Caco-2 (cell line): ENCODE data around the gene HID1. TPM values are rescaled to one million over a fixed set of nuclear protein-coding genes. Genes with fewer than 3 reads are reported as not detected.

ENCODE experiments used
- BruUV-seq: library from RNA; stranded (reverse); fragments of 400-500 nt; replicated peaks from 2 replicates; lab custom pipeline; 2021; lab: Mats Ljungman, UMichigan
- CTCF ChIA-PET: fragments of 300-600 bp; sonication (Branson Sonifier 250); formaldehyde crosslinking; loops from one replicate; lab custom pipeline; 2022; ENCODE audit warnings: antibody characterized with exemption; lab: Charles Lee
- POLR2A ChIA-PET: fragments of 300-600 bp; sonication (Branson Sonifier 250); formaldehyde crosslinking; loops from one replicate; lab custom pipeline; 2022; ENCODE audit warnings: antibody characterized with exemption; lab: Charles Lee
- DNase-seq, 2 experiments: peaks; one replicate each; pipeline versions ENCODE4 v3.0.0 to v3.0.0-alpha.2; 2020 to 2022
- H3K27me3 ChIP-seq: replicated peaks from 2 replicates; pipeline ENCODE4 v1.6.0; 2011; ENCODE audit warnings: low read length; ENCODE audit not compliant: control insufficient read depth, insufficient read depth
- H3K36me3 ChIP-seq: 2 replicates; pipeline ENCODE4 v1.5.1; 2011; ENCODE audit warnings: low read length; ENCODE audit not compliant: control insufficient read depth, insufficient read depth
- H3K4me1 ChIP-seq: fragments of 250-450 bp; sonication (Bioruptor Pico); 2 replicates; pipeline ENCODE4 v1.5.1; 2020; ENCODE audit warnings: mild to moderate bottlenecking
- H3K4me3 ChIP-seq: 2 replicates; pipeline ENCODE4 v1.5.1; 2011; ENCODE audit warnings: low read depth, mild to moderate bottlenecking, control low read depth, low read length
- H3K9me3 ChIP-seq: fragments of 250-450 bp; sonication (Bioruptor Pico); 2 replicates; pipeline ENCODE4 v1.5.1; 2020; ENCODE audit warnings: mild to moderate bottlenecking, moderate library complexity
- H3K27ac Mint-ChIP-seq: one replicate; pipeline ENCODE4 v1.8.0; 2022; ENCODE audit warnings: mixed read lengths; ENCODE audit not compliant: unreplicated experiment
- H3K27me3 Mint-ChIP-seq: one replicate; pipeline ENCODE4 v1.8.0; 2022; ENCODE audit warnings: mixed read lengths; ENCODE audit not compliant: insufficient read depth, unreplicated experiment
- H3K36me3 Mint-ChIP-seq: one replicate; pipeline ENCODE4 v1.8.0; 2022; ENCODE audit warnings: mild to moderate bottlenecking, mixed read lengths; ENCODE audit not compliant: insufficient read depth, unreplicated experiment
- H3K4me1 Mint-ChIP-seq: one replicate; pipeline ENCODE4 v1.8.0; 2022; ENCODE audit warnings: low read depth, mixed read lengths; ENCODE audit not compliant: unreplicated experiment
- H3K4me3 Mint-ChIP-seq: one replicate; pipeline ENCODE4 v1.8.0; 2022; ENCODE audit warnings: mild to moderate bottlenecking, moderate library complexity, mixed read lengths; ENCODE audit not compliant: unreplicated experiment
- H3K9me3 Mint-ChIP-seq: one replicate; pipeline ENCODE4 v1.8.0; 2022; ENCODE audit warnings: mixed read lengths; ENCODE audit not compliant: unreplicated experiment
- CTCF ChIP-seq, 2 experiments: fragments of 200-600 bp in 1 of 2; IDR thresholded peaks; 1 replicate in 1 of 2; 2 replicates in 1 of 2; pipeline versions ENCODE4 v1.5.1 to v1.8.0; 2011 to 2022; ENCODE audit warnings: antibody characterized with exemption in 1 of 2, control low read depth in 1 of 2, inconsistent platforms in 1 of 2, low read depth in 1 of 2, low read length in 1 of 2, mild to moderate bottlenecking in 1 of 2, moderate library complexity in 1 of 2; ENCODE audit not compliant: insufficient read depth in 1 of 2, severe bottlenecking in 1 of 2, unreplicated experiment in 1 of 2
- intact Hi-C: fragments of 100-400 bp; cut with micrococcal nuclease; formaldehyde crosslinking; loops from one replicate; pipeline ENCODE4 v1.10.0; 2022; ENCODE audit not compliant: unreplicated experiment
- total RNA-seq: library from RNA; stranded (reverse); gene quantifications from 2 replicates; pipeline ENCODE4 v1.2.3, GENCODE V29; 2022

The HID1 gene
- total RNA-seq, 1 experiment from 2014 or later: 29.8 TPM

- H3K27ac Mint-ChIP-seq: no peak overlapping the region
- BruUV-seq: no TSS peak
- intact Hi-C loops: no loop called here
- H3K36me3 Mint-ChIP-seq: no peaks in the 10 kb centered on the region
- H3K27me3 ChIP-seq: no peaks in the 10 kb centered on the region; the same call in 1 of the 2 replicates
- no peak for DNase-seq
- H3K9me3 Mint-ChIP-seq: no peaks in the 10 kb centered on the region
- no peaks in the 10 kb centered on the region for H3K9me3 ChIP-seq
- ChIA-PET POLR2A (no interaction called here), CTCF (interaction anchor here (1.6 kb wide), 1 partner anchor 16 kb away, joined by 3 read pairs; the partner anchor contains the start of gene OTOP2)
- TF ChIP-seq CTCF (IDR thresholded peaks at IDR 0.05; ENCODE audit: insufficient read depth in 1 of 2, low read depth in 1 of 2, low read length in 1 of 2, severe bottlenecking in 1 of 2, unreplicated experiment in 1 of 2): no peak
- peaks cover 12% of the 10 kb centered on the region for H3K4me1 Mint-ChIP-seq
- H3K4me1 ChIP-seq: no peaks in the 10 kb centered on the region
- no peak overlapping the region for H3K4me3 Mint-ChIP-seq
- H3K36me3 ChIP-seq: no peaks in the 10 kb centered on the region
- H3K4me3 ChIP-seq: no peak overlapping the region
- H3K27me3 Mint-ChIP-seq: peaks cover 23% of the 10 kb centered on the region
These were observed 33.0 kb downstream of the HID1 start for GRCh38 chr17:74939534-74939933.

DNA sequence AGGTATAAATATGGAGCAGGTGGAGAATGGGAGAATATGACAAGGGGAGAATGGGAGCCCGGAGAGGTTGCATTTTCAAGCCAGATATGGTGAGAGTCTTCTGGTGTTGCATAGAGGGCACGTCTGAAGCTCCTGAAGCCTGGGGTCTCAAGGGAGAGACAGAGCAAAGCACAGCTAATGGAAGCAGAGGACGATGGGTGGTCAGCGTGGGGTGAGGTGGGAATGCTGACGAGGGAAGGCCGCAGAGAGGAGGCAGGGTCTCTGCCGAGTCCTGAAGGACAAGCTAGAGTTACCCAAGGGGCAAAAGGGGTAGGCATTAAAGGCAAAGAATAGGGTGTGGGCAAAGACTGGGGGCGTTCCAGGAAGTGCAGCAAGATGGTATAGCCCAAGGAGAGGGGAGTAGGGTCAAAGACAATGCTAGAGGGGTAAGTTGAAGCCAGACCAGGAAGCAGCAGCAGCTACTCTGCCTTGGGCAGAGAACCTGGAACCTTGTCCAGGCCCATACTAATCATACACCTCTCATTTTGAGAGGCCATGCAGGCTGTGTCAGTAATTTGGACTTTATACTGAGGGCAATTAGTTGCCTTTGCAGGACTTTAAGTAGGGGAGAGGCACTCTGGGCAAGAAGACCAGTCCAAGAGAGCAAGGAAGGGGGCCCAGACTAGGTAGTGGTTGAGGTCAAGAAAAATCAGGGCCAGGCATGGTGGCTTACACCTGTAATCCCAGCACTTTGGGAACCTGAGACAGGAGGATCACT, 34.2 kb downstream of the HID1 start:
- TF ChIP-seq CTCF (IDR thresholded peaks at IDR 0.05; ENCODE audit: insufficient read depth in 1 of 2, low read depth in 1 of 2, low read length in 1 of 2, severe bottlenecking in 1 of 2, unreplicated experiment in 1 of 2): no peak

DNA sequence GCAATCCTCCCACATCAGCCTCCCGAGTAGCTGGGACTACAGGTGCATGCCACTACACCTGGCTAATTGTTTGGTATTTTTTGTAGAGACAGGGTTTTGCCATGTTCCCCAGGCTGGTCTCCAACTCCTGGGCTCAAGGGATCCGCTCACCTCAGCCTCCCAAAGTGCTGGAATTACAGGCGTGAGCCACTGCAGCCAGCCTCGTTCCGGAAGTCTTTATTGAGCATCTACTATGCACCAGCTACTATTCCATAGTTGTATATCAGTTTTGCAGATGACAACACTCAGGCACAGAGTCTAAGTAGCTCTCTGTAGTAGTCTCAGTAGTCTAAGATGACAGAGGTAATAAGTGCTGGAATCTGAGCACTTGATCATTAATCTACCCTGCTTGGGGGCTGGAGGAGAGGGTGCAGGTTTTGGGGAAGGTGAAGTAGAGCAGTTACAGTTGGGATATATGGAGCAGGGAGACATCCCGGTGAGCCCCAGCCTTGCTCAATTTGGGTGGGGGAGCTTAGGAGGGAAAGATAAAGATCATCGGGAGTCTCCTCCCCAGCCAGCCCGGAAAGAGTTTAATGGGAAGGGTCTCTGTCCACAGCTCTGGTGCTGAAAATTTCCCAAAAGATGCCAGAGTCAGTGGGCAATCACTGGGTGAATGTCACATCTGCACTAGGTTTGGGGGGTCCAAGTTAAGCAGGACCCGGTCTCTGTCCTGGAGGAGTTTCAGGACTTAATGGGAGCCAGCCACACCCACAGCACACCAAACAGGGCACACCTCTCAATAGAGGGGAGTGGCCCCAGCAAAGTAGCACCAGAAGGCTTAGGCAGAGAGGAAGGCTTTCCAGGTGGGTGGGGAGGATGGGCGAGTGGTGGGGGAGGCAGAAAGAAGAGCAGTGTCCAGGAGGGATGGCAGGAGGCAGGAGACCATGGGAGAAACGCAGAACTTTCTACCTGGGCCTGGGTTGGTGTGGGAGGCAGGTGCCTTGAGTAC, 35.2 kb downstream of the HID1 start:
- Mint-ChIP-seq H3K9me3 (no peaks in the 10 kb centered on the region), H3K4me1 (peaks cover 12% of the 10 kb centered on the region), H3K36me3 (no peaks in the 10 kb centered on the region), H3K27me3 (peaks cover 21% of the 10 kb centered on the region), H3K27ac (no peak overlapping the region), H3K4me3 (no peak overlapping the region)
- intact Hi-C loops: no loop called here
- H3K27me3 ChIP-seq: no peaks in the 10 kb centered on the region; the same call in 1 of the 2 replicates
- no peaks in the 10 kb centered on the region for H3K9me3 ChIP-seq
- H3K4me3 ChIP-seq: no peak overlapping the region
- no peaks in the 10 kb centered on the region for H3K4me1 ChIP-seq
- DNase-seq: no peak
- no peaks in the 10 kb centered on the region for H3K36me3 ChIP-seq
- CTCF ChIA-PET: interaction anchor here (0.6 to 1.6 kb wide), 4 partner anchors 12 to 245 kb away, joined by 3 to 10 read pairs (median 4); no protein-coding TSS in a partner anchor
- no TSS peak for BruUV-seq
- no peak for TF ChIP-seq CTCF (IDR thresholded peaks at IDR 0.05; ENCODE audit: insufficient read depth in 1 of 2, low read depth in 1 of 2, low read length in 1 of 2, severe bottlenecking in 1 of 2, unreplicated experiment in 1 of 2)
- POLR2A ChIA-PET: no interaction called here

More for the DNA sequence above, 34.2 kb downstream of the HID1 start:
- no peak overlapping the region for H3K4me3 ChIP-seq
- peaks cover 12% of the 10 kb centered on the region for H3K4me1 Mint-ChIP-seq
- POLR2A ChIA-PET: interaction anchor here (0.5 kb wide), 1 partner anchor 184 kb away, joined by 3 read pairs; no protein-coding TSS in a partner anchor
- CTCF ChIA-PET: interaction anchor here (1.3 to 1.6 kb wide), 2 partner anchors 15 to 19 kb away, joined by 3 read pairs; partner anchors contain the start of gene OTOP2
- H3K9me3 Mint-ChIP-seq: no peaks in the 10 kb centered on the region
- no peaks in the 10 kb centered on the region; the same call in 1 of the 2 replicates for H3K27me3 ChIP-seq
- H3K9me3 ChIP-seq: no peaks in the 10 kb centered on the region
- H3K4me3 Mint-ChIP-seq: no peak overlapping the region
- no TSS peak for BruUV-seq
- H3K27me3 Mint-ChIP-seq: peaks cover 21% of the 10 kb centered on the region
- no peak overlapping the region for H3K27ac Mint-ChIP-seq
- no peaks in the 10 kb centered on the region for H3K36me3 Mint-ChIP-seq
- H3K4me1 ChIP-seq: no peaks in the 10 kb centered on the region
- intact Hi-C loops: no loop called here
- no peak for DNase-seq
- no peaks in the 10 kb centered on the region for H3K36me3 ChIP-seq
